GM12891 (cell line): ENCODE measurements around the gene COL5A1.
A peak's percentile ranks its signal among the peaks of the same experiment; 100 is the strongest.
"Not testable (repeated sequence)": the region's sequence is repeated elsewhere in the genome, so short reads cannot be mapped to it uniquely, and the experiment has no call there.

Experiments used
- DNase-seq: peaks from one replicate; pipeline ENCODE4 v3.0.0; 2011; ENCODE audit warnings: low spot score; ENCODE audit not compliant: insufficient read length
- FAIRE-seq: peaks from 2 replicates; lab custom pipeline; 2011; peaks lifted over from hg19 to GRCh38; lab: Jason Lieb, UNC
- PAX5 ChIP-seq: IDR thresholded peaks from 2 replicates; pipeline ENCODE4 v1.6.1; 2011; ENCODE audit warnings: low read length, moderate library complexity, mild to moderate bottlenecking; ENCODE audit not compliant: insufficient read depth, severe bottlenecking
- POLR2A ChIP-seq: IDR thresholded peaks from 2 replicates; pipeline ENCODE4 v1.6.1; 2011; ENCODE audit warnings: low read depth, low read length, control low read depth
- POLR2AphosphoS5 ChIP-seq: IDR thresholded peaks from 2 replicates; pipeline ENCODE4 v1.6.1; 2011; ENCODE audit warnings: low read depth, low read length, control low read depth
- POU2F2 ChIP-seq: IDR thresholded peaks from 2 replicates; pipeline ENCODE4 v1.6.1; 2011; ENCODE audit warnings: low read depth, mild to moderate bottlenecking, control low read depth, low read length, moderate library complexity
- SPI1 ChIP-seq: IDR thresholded peaks from 2 replicates; pipeline ENCODE4 v1.6.1; 2011; ENCODE audit warnings: low read depth, low read length, control low read depth
- TAF1 ChIP-seq: IDR thresholded peaks from 2 replicates; pipeline ENCODE4 v1.6.1; 2011; ENCODE audit warnings: low read depth, low read length, control low read depth

The COL5A1 gene

DNA sequence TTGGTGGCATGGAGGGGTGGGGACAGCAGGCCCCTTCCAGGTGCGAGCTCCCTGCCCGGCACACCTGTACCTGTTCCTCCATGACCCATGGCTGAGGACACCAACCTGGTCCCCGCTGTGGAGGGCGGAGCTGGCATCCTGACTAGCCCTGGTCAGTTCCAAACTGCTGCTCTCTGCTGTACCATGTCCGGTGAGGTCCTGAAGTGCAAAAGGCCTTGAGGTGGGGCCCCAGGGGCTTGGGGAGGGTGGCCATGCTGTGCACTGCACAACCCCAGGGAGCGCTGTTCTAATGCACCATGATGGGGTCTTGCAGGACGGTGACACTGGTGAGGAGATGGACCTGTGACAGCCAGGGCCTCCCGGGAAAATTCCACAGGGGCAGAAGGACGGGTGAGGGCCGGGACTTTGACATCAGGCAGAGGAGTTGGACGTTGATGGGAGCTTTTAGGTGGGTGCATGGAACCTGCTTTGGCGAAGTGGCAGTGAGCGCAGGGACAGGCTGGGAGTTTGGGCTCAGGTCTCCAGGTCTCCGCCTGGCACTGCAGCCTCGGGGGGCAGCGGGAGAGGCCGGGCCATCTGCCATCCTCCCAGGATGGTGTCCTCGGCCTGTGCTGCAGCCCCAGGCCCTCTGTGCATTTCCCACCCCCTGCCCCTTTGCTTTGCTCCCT lies 38.9 kb downstream of the COL5A1 start:
- FAIRE-seq: no peak
- DNase-seq: no peak
- no peak for TF ChIP-seq PAX5
- no peak for TF ChIP-seq POU2F2
- TF ChIP-seq TAF1: no peak
- no peak for TF ChIP-seq POLR2AphosphoS5
- no peak for TF ChIP-seq SPI1
- no peak for TF ChIP-seq POLR2A

DNA sequence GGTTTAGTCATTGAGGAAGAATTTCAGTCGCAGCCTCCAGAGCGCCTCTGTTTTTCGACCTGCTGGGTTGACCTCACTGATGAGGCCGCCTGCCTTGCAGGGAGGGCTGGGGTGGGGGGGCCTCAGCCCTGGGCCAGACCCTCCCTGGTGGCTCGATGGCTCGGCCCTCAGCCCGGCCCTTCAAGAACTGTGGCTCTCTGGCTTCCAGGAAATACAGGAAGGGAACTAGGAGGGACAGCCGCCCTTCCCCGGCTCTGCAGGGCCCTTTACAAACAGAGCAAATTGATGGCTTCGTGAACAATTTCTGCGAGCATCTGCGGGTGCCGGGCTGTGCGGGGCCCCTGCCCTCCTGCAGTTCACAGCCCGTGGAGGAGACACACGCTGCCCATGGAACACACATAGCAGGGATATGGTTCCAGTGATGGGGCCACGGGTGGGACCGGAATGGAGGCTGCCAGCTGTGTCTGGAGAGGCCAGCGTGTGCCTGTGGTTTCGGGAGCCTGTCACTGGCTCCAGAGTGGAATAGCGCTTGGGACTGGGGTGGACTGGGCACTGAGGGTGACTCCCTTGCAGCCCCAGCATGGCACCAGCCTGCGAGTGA lies 39.6 kb downstream of the COL5A1 start:
- DNase-seq (no peak), FAIRE-seq (no peak)
- TF ChIP-seq TAF1 (no peak), POU2F2 (no peak), PAX5 (no peak), POLR2AphosphoS5 (no peak), SPI1 (no peak), POLR2A (no peak)

DNA sequence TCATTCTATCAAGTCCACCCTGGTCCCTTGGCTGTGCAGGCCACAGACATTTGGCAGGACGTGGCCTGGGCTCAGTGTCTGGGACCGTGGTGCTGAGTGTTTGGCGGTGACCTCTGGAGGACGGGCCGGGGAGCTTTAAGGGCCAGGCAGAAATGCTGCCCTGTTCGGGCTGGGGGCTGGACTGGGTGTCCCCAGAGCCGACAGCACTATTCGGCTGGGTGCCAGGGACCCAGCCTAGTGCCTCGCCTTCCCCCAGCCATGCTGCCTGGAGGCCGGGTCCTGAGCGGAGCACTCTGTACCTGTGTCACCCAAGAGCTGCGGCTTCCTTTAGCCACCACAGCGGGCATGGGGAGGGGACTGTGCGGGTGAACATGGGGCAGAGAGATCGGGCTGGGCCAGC lies 40.4 kb downstream of the COL5A1 start:
- DNase-seq (no peak), FAIRE-seq (no peak)
- TF ChIP-seq SPI1 (no peak), POU2F2 (no peak)

DNA sequence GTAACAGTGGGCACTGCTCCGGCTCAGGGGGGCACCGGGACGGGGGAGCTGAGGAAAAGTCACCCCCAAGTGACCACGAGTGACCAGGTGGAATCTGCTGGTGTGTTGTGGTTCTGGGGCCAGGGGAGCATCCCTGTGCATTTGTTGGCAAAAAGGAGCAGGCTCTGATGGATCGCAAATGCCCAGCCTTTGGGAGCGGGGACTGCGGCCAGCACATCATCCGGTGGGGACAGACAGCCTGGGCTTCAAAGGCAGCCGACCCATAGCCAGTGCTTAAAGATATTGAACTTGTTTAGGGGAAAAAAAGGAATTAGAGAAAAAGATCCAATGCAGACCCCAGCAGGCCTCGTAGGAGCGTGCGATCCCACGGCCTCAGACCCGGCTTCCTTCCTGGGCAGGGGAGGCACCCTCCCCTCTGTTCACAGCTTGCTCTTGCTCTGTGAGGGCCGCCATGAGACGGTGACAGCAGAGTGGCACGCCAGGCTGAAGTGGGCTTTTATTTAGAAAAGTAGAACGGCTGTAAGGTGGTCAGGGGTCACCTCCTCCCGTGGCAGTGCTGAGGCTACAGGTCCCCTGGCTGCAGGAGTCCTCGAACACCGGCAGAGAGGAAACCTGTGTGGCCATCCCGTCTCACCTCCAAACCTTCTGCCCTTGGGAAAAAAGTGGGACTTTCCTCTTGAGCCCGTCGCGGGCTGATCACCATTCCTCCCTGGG lies 41.2 kb downstream of the COL5A1 start:
- TF ChIP-seq POLR2A (no peak), PAX5 (no peak), SPI1 (no peak), POLR2AphosphoS5 (no peak), TAF1 (no peak), POU2F2 (no peak)
- DNase-seq: no peak
- FAIRE-seq: no peak

DNA sequence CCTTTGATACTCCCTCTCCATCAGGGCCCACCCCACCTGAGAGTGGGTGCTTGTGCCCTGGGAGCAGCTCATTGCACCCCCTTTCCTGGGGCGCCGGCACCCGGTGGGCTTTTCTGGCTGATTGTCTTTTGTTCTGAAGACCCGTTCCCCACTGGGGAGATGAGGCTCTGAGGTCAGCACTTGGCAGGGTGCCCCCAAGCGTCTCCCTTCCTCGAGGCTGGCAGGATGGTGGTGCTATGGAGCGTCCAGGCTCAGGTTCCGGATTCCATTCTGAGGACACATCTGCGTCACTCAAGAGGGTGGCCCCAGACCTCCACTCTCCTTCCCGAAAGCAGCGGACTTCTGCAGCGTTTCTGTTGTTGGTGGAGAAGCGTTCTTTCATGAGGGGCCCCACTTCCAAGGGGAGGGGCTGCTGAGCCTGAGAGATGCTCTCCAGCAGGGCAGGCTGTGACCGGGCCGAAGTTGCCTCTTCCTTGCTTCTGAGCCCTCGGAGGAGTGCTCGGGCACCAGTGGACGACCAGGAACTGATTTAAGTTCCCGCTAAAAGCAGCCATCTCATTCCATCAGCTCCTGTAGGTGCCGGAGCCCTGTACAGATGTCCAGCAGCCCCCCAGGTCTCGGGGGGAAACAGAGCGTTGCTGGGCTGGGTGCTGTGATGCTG lies 42.2 kb downstream of the COL5A1 start:
- DNase-seq: no peak
- no peak for FAIRE-seq
- TF ChIP-seq POLR2A (no peak), POLR2AphosphoS5 (no peak), PAX5 (no peak), POU2F2 (no peak), SPI1 (no peak), TAF1 (no peak)

DNA sequence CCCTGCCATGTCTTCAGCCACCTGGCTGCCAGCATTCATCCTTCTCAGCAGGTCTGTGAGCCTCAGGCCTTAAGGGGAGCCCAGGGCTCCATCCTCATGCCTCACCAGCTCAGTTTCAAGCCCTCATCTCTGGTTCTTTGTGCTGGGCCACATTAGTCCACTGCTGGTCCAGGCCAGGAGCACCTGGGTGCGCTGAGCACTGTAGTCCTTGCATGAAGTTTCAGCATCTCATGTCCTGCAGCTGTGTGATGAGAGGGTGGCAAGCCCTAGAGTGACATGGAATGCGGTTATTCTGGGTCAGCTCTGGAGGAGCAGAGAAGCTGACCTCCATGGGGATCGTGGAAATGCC lies 42.7 kb downstream of the COL5A1 start:
- no peak for DNase-seq
- no peak for FAIRE-seq
- TF ChIP-seq POLR2A (no peak), POLR2AphosphoS5 (no peak), TAF1 (no peak), SPI1 (no peak), POU2F2 (no peak), PAX5 (no peak)

DNA sequence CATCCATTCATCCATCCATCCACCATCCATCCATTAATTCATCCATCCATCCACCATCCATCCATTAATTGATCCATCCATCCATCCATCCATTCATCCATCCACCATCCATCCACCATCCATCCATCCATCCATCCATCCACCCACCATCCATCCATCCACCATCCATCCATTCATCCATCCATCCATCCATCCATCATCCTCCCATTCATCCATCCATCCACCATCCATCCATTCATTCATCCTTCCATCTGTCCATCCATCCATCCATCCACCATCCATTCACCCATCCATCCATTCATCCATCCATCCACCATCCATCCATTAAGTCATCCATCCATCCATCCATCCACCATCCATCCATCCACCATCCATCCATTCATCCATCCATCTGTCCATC lies 43.3 kb downstream of the COL5A1 start:
- not testable (repeated sequence) for DNase-seq
- peak; percentile 67 for FAIRE-seq

DNA sequence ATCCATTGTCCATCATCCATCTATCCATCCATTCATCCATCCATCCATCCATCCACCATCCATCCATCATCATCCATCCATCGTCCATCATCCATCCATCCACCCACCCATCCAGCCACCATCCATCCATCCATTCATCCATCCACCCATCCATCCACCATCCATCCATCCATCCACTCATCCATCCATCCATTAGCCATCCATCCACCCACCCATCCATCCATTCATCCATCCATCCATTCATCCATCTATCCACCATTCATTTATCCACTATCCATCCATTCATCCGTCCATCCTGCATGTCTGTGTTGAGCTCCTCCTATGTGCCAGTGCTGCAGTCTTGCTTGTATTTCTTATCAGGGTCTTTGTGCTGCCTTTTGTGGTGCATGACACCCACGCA lies 44.2 kb downstream of the COL5A1 start:
- DNase-seq: no peak
- FAIRE-seq: no peak
- TF ChIP-seq POU2F2: no peak
- TF ChIP-seq PAX5: no peak
- TF ChIP-seq POLR2AphosphoS5: no peak
- TF ChIP-seq POLR2A: no peak
- no peak for TF ChIP-seq SPI1
- TF ChIP-seq TAF1: no peak

DNA sequence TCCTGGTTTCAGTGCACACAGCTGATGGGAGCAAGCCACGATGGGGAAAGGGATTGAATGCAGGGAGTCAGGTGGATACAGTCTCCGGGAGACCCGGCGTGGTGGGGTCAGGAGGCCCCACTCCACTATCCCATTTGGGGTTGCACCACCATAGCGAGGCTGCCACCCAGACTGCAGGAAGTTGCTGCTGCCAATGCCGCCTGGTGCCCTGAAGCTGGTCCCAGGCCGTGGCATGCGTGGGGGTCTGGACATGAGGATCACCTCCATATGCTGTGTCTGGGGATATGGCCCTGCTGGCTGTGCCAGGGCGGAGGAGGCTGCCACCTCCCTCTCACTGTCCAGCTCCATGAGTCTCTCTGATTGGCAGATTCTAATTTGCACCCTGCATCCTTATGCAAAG lies 45.3 kb downstream of the COL5A1 start:
- FAIRE-seq: no peak
- no peak for DNase-seq
- TF ChIP-seq SPI1: no peak
- TF ChIP-seq PAX5: no peak
- TF ChIP-seq POLR2AphosphoS5: no peak
- TF ChIP-seq TAF1: no peak
- no peak for TF ChIP-seq POLR2A
- TF ChIP-seq POU2F2: no peak

DNA sequence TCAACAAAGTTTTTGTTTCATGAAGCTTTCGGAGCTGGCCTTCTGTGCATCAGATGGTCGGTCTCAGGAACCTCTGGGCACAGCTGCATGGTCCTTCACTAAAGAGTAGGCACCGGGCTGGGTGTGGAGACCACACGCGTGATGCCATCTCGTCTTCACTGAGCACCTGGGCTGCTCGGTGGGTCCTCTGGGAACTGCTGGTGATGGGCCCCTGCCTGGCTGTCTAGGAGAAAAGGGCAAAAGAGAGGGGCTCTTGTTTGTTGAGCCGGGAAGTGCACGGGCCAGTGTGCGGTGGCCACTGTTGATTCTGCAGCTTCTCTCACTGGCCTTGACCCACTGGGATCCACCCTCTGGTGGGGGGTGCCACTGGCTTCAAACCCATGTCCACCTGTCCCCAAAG lies 46.0 kb downstream of the COL5A1 start:
- FAIRE-seq (no peak), DNase-seq (no peak)
- TF ChIP-seq POU2F2 (no peak), TAF1 (no peak), POLR2A (no peak), PAX5 (no peak), POLR2AphosphoS5 (no peak), SPI1 (no peak)
